ENCODE results near the gene PKN3.

PKN3 gene

DNA sequence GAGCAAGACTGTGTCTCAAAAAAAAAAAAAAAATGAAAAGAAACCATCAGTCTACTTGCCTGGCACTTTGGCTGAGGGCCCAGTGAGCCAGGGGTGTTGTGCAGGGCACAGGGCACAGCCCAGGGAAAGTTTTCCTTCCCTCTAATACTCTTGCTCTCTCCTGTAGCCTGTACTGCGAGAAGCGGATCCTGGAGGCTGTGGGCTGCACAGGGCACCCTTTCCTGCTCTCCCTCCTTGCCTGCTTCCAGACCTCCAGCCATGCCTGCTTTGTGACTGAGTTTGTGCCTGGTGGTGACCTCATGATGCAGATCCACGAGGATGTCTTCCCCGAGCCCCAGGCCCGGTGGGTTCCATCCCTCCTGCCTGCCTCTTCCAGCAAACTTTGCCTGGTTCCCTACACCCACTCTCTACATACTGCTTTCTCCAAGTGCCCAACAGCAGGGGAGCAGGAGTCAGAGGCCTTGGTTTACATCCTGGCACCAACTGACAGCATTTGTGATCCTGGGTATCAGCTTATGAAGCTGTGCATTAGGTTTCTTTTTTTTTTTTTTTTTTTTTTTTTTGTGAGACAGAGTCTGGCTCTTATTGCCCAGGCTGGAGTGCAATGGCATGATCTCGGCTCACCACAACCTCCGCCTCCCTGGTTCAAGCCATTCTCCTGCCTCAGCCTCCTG lies 14.4 kb downstream of the PKN3 start:
- DNase-seq (ENCODE audit: low read depth): no peak

DNA sequence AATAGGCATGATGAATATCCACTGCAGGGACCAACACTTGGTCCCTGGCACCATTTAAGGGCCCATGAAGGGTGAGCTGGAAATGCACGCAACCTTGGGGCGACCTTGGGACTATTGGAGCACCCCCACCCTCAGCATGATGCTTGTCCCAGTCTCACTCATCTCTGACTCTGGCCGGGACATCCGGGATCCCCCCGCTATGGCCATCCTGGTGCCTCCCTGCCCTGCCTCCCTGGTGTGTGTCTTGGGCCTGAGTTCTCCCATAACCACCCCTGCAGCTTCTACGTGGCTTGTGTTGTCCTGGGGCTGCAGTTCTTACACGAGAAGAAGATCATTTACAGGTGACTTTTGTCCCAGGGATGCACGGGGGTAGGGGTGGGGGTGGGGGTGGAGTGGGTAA lies 15.7 kb downstream of the PKN3 start:
- no peak for DNase-seq (ENCODE audit: low read depth)

DNA sequence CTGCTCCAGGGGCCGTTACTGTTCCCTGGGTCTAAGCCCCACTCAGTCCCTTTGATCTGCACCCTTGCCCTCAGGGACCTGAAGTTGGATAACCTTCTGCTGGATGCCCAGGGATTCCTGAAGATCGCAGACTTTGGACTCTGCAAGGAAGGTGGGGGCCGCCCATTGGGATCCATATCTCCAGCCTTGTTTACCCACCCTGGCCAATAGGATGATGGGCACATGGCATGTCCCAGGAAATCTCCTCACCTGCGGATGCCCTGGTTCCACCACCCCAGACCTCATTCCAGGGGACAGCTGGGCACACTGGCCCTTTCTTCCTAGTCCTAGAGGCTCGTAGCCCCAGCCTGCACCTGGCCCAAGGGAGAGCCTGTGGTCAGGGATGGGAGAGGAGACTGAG lies 16.2 kb downstream of the PKN3 start:
- DNase-seq (ENCODE audit: low read depth): no peak

DNA sequence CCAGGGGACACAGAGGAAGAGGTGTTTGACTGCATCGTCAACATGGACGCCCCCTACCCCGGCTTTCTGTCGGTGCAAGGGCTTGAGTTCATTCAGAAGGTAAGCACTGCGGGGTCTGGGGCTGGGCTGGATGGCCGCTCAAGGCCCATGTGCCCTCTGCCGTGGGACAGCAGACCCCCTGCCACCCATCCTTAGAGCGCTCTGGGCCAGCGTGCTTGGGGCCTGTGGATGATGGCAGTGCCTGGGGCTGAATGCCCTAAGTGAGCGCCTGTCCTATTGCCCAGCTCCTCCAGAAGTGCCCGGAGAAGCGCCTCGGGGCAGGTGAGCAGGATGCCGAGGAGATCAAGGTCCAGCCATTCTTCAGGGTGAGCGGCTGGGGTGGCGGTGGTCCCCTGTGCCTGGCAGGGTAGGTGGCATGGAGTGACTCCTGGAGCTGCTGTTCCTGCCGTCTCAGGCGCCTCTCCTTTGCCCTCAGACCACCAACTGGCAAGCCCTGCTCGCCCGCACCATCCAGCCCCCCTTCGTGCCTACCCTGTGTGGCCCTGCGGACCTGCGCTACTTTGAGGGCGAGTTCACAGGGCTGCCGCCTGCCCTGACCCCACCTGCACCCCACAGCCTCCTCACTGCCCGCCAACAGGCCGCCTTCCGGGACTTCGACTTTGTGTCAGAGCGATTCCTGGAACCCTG lies 17.8 kb downstream of the PKN3 start:
- DNase-seq (ENCODE audit: low read depth): no peak

DNA sequence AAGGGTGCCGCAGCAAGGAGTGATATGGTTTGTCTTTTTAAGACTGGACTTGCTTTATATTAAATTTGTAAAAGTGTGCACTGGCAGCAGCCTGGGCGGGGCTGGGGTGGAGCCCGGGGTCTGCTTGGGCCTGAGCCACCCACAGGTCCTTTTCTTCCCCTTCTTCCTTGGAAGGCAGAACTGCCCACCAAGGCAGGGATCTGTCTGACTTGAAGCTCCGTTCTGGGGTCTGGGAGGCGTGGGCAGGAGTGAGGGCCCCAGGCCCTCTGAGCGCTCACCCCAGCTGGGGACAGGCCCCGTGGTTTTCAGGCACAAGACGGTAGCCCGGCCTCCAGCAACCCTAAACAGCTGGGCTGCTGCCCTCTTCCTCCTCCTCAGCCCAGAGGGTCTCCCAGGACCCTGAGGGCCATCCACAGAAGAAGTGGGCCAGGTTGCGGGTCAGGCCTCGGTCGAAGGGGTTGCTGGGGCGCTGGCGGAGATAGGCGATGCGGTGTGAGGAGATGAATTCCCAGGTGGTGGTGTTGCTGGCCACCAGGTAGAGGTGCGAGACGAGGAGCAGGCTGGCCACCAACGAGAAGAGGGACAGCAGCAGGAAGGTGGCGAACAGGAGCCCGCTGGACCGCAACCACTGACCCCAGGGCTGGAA lies 18.7 kb downstream of the PKN3 start:
- no peak for DNase-seq (ENCODE audit: low read depth)

DNA sequence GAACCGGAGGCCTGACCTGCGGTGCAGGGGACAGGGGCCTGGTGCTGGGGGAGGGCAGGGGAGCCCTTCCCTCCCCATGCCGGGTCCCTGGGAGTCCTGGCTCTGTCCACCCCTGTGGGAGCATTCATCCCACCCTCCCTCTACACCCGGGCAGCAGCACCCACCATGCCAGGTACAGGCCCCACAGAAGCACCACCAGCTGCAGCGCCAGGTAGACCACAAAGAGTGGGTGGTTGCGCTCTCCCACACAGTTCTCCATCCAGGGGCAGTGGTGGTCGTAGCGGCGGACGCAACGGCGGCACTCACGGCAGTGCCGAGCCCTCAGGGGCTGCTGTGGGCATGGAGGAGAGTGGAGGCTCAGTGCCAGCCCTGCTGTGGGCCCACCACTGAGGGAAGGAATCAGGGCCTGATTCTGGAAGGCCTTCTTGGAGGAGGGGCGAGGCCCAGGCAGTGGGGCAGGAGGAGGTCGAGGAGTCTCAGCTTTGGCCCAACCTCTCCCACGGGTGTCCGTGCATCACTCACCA lies 19.2 kb downstream of the PKN3 start:
- DNase-seq (ENCODE audit: low read depth): no peak

DNA sequence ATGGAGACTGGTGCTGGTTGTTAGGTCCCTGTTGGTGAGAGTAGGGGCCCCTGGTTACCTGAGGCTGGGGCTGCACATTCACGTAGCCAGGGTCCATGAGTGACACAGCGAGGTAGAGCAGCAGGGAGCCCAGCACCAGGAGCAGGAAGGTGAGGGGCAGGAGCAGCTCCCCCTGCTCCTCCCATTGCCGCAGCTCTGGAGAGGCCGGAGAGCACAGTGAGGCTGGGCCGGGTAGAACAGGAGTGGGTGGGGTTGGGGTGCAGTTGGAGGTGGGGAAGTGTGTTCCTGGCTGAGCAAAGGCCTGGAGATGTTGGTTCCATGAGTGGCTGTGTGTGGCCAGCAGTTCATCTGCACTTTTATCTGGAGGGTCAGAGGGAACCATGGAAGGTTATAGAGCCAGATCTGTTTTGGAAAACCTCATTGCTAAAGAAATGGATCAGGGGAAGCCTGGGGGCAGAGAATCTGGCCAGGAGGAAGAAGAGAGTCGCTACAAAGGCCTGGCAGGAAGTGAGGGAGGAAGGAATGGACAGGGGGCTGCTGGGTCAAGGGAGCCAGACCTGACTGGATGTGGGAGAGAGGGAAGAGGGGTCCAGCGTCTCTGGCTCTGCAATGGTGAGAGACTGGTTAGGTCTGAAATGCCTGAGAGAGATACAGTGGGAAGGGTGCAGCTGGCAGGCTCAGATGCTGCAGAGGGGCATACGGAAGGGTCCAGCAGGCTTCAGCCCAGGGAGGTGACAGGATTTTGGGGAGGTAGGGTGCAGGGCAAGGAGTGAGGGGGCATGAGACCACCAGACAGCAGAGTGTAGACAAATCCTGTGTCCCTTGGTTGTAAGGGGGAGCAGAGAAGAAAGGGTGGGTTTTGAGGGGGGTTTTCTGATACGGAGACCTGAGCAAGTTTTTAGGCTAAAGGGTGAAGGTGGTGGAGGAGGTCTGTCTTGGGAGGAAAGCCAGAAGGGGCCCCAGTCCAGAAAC lies 20.4 kb downstream of the PKN3 start:
- DNase-seq (ENCODE audit: low read depth): no peak

DNA sequence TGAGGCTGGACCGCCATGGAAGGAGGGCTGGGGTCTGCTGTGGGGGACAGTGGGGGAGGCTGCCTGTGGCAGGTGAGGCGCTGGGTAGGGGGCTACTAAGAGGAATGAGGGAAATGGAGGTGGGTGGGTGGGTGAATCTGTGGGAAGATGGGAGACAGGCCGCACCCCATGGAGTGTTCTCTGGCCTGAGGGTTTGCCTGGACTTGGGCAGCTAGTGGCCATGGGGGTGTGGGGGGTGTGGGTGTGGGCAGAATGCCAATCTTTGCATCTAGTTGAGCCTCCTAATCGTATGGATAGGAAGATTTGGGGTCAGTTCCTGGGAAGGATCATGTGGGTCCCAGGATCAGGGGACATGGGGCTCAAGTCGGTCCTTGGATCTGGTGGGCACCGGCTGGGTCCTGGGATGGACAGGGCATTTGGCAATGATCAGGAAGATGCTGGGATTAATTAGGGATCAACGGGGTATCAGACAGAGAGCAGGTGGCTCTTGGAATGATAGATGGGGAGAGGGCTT lies 21.1 kb downstream of the PKN3 start:
- no peak for DNase-seq (ENCODE audit: low read depth)

DNA sequence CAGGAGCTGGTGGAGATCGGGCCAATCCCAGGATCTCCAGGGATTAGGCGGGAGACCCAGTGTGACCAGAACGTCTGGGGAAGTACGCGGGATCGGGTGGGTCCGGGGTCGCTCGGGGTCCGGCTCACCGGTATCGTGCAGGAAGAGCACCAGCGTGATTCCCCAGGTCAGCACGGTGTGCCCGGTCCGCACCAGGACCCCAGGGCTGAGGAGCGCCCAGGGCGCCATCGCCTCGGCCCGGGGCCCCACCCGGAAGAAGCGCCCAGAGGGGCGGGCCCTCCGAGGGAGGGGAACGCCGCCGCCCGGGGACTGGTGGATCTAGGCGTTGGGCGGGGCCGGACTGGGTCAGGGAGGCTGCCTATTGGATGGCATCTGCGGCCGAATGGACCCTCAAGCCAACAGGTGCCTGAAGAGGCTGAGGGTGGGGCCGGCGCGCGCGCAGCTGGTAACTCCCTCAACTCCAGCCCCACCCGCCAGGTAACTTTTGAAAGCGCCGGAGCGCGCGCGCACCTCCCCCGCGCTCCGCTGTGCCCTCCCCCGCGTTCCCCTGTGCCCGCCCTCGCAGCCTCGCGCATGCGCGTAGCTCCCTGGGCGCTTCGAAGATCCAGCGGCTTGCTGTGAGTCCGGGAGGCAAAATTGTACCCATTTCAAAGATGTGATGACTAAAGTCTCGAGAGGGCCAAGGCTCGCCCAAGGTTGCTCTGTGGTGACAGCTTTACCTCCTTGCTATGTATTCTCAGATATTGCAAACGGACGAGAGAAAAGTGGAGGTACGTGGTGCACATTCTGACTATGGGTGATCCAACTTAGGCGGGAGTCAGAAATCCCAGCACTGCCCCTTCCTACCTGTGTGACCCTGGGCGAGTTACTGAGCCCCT lies 21.8 kb downstream of the PKN3 start, which contains the start of gene ZDHHC12:
Gene ZDHHC12 (minus strand): TSS at position 262 of the 878 bp plus-strand sequence. CDS start 34 bp downstream, at position 228.
- DNase-seq (ENCODE audit: low read depth): peak; percentile 99

DNA sequence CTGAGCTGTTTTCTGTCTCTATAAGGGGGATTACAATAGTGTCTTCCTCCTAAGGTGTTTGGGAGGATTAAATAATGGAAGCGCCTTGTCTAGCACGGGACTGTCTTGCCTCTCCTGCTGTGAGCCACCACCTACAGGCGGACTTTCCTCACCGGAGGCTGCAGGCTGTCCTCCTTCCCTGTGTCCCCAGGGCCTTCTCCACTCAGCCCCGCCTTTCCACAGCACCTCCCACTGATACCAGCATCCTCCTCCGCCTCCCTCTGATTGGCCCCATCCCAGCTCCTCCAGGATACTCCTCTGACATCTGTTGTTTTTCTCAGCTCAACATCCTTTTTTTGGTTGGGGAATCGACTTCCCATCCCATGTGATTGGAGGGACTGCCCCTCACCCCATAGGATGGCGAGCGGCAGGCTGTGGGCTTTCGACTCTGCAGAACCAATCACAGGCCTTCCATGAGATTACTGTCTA lies 22.5 kb downstream of the PKN3 start:
- DNase-seq (ENCODE audit: low read depth): no peak

DNA sequence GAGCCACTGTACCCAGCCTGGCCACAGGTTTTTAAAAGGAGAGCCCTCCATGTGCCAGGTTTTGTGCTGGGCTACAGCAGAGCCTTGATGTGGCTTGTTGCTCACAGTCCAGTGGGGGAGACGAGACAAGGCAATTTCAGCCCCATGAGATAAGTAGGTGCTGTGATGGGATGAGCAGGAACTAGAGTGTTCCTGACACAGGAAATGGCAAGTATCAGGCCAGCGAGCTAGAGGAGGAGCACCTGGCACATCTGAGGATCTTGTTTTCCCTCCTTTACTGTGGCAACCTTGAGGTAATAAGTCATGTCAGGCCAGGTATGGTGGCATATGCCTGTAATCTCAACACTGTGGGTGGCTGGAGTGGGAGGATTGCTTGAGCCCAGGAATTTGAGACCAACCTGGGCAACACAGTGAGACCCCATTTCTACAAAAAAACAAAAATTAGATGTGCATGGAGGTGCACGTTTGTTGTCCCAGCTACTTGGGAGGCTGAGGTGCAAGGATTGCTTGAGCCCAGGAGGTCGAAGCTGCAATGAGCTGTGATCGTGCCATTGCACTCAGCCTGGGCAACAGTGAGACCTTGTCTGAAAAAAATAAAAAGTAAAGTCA lies 25.4 kb downstream of the PKN3 start:
- DNase-seq (ENCODE audit: low read depth): no peak

DNA sequence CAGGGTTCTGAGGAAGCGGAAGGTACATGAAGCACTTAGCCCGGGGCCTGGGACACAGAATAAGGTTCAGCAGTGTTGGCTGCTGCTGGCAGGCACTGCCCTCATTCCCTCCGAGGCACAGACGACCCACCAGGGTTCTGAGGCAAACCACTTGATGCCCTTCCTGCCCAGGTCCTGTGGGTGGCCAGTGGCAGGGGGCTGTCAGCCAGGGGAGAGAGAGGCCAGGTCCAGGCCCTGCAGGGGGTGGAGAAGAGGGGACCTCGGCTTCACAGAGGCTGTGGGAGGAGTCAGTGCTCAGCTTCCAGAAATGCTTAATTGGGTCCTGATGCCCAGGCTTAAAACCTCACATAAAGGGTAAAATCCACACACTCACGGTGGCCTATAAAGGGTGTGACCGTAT lies 26.0 kb downstream of the PKN3 start:
- DNase-seq (ENCODE audit: low read depth): no peak

DNA sequence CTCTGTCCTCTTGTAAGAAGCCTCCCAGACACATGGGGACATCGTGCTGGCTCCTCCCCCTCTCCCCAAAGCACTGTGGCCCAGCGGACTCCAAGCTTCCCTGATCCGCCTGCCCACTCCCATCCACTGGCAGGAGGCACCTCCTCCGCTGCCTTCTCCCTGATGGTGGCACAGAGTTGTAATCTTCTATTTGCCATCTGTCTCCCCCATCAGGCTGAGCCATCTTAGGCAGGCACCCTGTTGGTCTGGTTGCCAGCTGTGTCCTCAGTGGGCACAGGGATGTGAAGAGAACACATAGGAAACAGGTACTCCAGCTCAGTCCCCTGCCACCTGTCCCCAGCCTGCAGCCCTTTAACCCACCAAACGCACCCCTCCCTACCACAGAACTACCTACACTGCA lies 27.0 kb downstream of the PKN3 start:
- DNase-seq (ENCODE audit: low read depth): no peak

DNA sequence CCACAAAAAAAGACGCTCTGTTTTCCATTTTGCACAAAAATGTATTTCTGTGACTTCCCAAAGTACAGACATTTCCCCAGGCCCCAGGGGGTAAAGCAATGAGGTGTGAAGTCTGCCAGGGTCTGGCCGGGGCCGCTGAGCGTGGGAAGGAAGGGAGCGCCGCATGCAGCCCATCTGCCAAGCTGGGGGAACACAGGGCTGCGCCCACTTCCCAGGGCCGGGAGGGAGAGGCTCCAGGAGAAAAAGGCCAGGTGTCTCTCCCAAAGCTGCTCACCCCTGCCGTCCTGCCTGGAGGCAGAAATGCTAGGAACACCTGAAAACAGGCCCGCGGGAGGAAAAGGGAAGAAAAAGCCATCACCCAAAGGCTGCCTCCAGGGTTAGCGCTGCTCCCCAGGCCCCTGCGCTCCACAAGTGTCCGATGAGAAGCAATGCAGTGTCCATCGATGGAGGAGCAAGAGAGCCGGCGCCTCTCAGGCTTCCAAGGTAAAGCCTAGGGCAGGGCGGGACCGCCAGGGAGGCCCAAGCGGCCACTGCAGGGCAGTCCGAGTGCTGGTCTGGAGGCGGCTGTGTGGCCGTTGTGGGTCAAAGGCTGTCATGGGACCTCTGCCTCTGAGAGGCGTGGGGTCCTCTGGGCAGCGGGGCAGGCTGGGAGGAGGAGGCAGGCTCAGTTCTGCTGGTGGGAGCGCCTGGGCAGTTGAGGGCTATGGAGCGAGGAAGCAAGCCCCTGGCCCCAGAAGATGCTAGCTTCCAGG lies 27.6 kb downstream of the PKN3 start:
- no peak for DNase-seq (ENCODE audit: low read depth)

DNA sequence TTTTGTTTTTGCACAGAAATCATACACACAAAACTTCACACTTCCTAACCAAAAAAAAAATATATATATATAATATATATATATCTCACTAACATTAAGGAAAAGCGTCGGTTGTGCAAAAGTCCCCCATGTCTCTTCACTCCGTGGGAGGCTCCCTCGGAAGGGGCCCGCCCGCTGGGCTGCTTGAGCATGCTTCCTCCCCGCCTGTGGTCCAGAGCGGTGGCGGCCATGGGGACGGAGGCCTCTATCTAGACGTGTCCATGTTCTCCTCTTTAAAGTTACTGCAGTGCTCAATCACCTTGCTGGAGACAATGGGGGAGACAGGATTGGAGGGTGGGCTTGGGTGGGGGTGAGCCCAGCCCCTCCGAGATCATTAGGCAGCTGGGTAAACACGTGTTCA lies 28.8 kb downstream of the PKN3 start:
- no peak for DNase-seq (ENCODE audit: low read depth)

DNA sequence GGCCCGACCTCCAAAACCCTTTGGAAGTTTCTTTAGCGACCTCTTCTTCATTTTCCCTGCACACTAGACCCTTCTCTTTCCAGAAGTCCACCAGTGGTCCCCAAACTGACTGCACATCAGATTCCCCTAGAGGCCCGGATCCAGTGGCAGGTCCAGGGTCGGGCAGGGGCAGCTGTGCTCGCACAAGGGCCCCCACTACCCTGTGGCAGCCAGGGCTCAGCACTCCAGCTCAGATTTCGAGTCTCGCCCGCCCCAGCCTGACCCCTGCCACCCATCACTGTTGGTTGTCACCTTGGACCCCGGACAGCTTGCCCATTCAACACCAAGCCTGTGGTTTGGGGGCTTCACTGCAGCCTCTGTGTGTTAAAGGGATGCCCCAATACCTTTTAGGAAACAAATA lies 29.4 kb downstream of the PKN3 start:
- no peak for DNase-seq (ENCODE audit: low read depth)

DNA sequence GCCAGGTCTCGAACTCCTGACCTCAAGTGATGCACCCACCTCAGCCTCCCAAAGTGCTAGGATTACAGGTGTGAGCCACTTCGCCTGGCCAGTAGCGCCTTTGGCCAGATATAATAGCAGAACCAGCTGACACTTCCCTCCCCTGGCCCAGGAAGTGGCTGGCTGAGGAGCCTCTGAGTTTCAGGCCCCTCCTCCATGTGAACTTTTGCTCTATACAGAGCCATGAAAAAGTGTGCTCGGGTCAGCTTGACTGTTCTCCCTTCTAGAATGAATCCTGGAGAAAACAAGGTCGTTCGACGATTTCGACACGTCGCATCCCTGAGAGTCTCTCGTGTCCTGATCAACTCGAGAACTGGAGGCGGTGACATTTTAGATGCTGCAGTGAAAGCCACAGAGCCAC lies 30.3 kb downstream of the PKN3 start:
- DNase-seq (ENCODE audit: low read depth): no peak

DNA sequence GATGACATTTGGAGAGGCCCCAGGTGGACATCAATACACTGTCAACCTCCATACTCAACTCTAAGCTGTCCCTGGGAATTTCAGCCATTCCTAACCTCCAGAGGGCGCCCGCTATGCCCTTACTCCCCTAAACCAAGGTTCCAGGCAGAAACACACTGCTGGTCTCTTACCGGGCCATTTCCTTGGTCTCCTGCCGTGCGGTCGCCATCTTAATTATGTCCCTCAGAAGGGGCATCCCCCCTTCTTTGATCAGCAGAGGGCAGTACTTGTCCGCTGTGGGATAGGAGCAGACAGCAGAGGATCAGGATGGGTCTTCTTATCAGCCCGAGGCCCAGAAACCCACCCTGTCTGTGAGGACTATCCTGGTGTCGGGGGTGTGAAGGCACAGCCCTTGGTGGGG lies 31.0 kb downstream of the PKN3 start:
- DNase-seq (ENCODE audit: low read depth): no peak

DNA sequence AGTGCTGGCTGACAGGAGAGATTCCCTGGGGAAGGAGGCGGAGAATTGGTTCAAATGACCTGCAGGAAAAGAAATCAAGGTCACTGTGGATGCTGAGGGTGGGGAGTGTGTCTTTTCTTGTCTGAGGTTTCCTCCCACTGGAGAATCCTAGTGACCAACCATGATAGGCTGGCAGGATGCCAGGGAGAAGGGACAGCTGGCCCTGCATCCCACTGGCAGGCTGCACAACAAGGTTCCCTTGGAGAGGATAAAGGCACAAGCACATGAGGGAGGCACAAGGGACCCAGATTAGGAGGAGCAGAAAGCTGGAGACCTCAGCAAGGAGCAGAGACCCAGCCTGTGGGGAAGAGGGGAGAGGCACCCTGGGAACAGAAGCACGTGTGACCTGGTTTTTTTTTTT lies 33.1 kb downstream of the PKN3 start:
- no peak for DNase-seq (ENCODE audit: low read depth)
